NCI-H128 (cell line): ENCODE measurements around the gene ZCWPW2.

Experiments
- DNase-seq: peaks from one replicate; lab custom pipeline; 2025; ENCODE audit not compliant: unreplicated experiment; lab: John Stamatoyannopoulos, UW

ZCWPW2 gene

GRCh38 chr3:28574036-28574435 is 225.5 kb downstream of the ZCWPW2 start:
- no peak for DNase-seq

GRCh38 chr3:28575100-28575745 is 226.7 kb downstream of the ZCWPW2 start:
- DNase-seq, result no peak
